Left renal pelvis (tissue), 4 donors: ENCODE results near the gene LRP3. TPM values are rescaled to one million over a fixed set of nuclear protein-coding genes. Genes with fewer than 3 reads are reported as not detected.
"Not testable (repeated sequence)": the region's sequence is repeated elsewhere in the genome, so short reads cannot be mapped to it uniquely, and the experiment has no call there.

Source experiments
- DNase-seq, 4 donors: peaks; one replicate each; pipeline ENCODE4 v3.0.0-alpha.2; 2013; ENCODE audit warnings: low read depth in 4 of 4, low spot score in 3 of 4
- polyA plus RNA-seq, 4 donors: library from polyadenylated mRNA; unstranded; fragments of 120-200 nt; gene quantifications; one replicate each; pipeline ENCODE4 v1.2.1, GENCODE V29; 2013; ENCODE audit not compliant: insufficient read length in 4 of 4

The LRP3 gene
- polyA plus RNA-seq, 4 donors = 15.1 to 29.3 (median 26.3) TPM

- no peak for DNase-seq
These were observed 21.5 kb downstream of the LRP3 start for GRCh38 chr19:33215438-33216197.

- DNase-seq = no peak
These were observed 22.2 kb downstream of the LRP3 start for GRCh38 chr19:33216198-33216830.

- DNase-seq = no peak
These were observed 23.8 kb downstream of the LRP3 start for GRCh38 chr19:33217881-33218280.

- no peak for DNase-seq
These were observed 25.2 kb downstream of the LRP3 start for GRCh38 chr19:33219261-33219815.

DNA sequence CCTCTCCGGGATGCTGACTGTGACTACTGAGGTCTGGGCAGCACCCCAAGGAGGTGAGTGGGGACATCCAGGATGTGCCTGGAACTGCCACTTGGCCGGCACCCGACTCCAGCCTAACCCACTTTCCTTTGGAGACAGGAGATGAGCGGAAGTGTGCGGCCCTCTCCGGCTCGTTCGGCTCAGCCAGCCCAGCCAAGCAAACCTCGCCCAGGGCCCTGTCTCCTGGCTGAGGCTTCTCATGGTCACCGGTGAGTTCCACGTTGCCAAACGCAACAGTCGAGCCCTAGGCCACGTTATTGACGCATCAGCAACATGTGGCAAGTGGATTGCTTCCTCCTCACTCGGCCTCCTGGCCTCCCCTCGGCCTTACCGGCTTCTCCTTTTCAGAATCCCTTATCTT lies 26.0 kb downstream of the LRP3 start:
- no peak for DNase-seq

DNA sequence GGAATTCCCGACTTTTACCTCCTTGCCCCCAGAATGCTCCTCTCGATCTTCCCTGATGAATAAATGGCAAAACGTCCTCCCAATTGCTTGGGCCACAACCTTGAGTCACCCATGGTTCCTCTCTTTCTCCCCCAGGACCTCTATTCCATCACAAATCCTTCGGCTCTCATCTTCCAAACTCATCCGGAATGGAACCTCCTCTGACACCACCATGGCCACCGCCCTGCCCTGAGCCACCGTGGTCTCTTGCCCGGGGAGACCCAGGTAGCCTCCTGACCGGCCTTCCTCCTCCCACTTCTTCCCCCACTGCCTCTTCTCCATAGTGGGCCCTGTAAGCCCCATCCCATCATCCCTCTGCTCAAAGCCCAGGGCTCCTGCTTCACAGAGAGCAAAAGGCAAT lies 26.6 kb downstream of the LRP3 start:
- DNase-seq = no peak

DNA sequence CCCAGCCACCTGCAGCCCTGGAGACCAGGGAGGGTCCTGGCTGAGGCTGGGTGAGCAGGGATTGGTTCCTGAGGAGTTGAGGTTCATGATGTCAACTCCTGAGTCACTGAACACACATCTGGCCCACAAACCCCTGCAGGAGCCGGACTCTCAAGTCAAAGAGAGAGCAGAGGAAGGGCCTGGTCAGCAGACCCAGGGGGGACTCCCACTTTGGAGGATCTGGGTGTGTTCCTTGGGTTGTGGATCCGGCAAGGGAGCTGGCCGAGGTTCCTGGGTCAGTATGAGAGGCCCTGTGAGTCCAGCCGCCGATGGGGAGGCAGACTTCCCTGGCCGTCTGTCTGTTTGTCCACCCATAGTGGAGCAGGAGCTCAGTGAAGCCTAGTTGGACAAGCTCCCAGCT lies 27.5 kb downstream of the LRP3 start:
- DNase-seq = no peak

- DNase-seq = not testable (repeated sequence)
These were observed 28.1 kb downstream of the LRP3 start for GRCh38 chr19:33222255-33222654.

GRCh38 chr19:33224694-33225457 lies 30.7 kb downstream of the LRP3 start:
- no peak for DNase-seq

DNA sequence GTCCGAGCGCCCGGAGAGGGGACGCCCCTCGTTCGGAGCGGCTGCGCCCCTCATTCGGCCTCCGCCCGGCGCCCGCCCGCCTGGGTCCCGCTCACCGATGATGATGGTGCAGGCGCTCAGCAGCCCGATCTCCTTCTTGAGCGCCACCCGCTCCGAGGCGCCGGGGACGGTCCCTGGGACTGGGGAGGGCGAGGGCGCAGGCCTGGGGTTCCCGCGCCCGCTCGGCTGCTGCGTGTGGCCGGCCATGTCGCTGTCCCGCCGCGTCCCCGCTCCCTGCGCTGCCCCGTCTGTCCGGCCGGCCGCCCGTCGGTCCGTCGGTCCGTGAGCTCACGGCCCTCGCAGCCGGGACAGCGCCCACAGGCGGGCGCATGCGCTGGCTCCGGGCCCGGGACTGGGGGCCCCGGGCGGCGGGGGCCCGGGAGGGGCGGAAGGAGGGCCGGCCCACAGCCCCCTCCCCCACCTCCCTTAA lies 31.4 kb downstream of the LRP3 start, which contains the start of gene SLC7A10:
Gene SLC7A10 (minus strand): TSS at position 393 of the 469 bp plus-strand sequence. CDS start 147 bp downstream, at position 246.
- DNase-seq = no peak

GRCh38 chr19:33226550-33227241 lies 32.6 kb downstream of the LRP3 start:
- DNase-seq = no peak

DNA sequence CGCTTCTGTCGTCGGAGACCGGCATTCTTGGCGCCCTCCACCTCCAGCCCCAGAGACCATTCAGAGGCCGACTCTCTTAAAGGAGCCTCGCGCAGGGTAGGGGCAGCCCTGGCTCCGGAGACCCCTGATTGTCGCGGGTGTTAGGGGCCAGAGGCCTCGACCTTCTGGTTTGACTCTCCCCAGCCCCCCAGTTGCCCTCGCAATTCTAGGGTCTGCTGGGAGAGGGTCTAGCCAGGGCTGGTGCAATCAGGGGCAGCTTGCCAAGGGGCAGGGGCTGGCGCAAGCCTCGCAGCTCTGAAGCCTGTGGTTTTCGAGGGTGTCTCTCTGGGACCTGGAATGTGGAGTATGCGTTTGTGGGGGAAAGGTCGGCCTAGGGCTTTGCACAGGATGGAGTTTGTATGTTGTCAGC lies 33.1 kb downstream of the LRP3 start:
- no peak for DNase-seq

GRCh38 chr19:33227870-33228599 lies 33.9 kb downstream of the LRP3 start:
- no peak for DNase-seq

- DNase-seq = no peak
These were observed 35.8 kb downstream of the LRP3 start for GRCh38 chr19:33229962-33230361.

DNA sequence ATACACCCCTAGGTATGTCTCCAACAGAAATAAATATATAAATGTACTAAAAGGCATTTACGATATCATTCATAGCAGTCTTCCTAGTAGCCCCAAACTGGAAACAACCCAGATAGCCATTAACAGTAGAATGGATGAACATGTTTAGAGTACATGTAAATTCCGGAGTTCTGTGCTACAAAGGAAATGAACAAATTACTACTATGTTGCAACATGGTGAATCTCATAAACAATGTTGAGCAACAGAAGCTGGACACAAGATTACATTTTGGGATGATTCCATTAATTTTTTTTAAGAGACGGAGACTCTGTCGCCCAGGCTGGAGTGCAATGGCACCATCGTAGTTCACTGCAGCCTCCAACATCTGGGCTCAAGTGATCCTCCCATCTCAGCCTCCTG lies 37.4 kb downstream of the LRP3 start:
- no peak for DNase-seq

GRCh38 chr19:33232656-33233055 lies 38.5 kb downstream of the LRP3 start:
- DNase-seq = no peak

DNA sequence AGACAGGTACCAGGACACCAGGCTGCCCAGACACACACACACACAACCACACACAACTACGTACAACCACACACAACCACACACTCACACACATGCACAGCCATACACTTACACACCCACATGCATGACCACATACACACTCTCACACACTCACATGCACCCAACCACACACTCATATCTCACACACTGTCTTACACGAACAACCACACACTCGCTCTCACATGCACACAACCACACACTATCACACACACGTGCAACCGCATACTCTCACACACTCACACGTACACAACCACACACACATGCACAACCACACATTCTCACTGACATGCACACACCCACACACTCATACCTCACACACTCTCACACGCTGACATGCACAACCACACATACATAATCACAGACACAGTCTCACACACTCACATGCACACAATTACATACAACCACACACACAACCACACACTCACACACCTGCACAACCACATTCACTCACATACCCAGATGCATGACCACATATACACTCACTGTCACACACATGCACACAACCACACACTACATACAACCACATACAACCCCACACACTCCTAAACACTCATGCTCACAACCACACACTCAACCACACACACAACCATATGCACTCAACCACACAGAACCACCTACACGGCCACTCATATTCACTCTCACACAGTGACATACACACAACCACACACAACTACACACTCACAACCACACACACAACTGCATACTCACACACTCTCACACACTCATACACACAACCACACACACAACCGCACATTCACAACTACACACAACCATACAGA lies 39.1 kb downstream of the LRP3 start:
- DNase-seq = no peak

- DNase-seq = no peak
These were observed 40.0 kb downstream of the LRP3 start for GRCh38 chr19:33234092-33234491.

DNA sequence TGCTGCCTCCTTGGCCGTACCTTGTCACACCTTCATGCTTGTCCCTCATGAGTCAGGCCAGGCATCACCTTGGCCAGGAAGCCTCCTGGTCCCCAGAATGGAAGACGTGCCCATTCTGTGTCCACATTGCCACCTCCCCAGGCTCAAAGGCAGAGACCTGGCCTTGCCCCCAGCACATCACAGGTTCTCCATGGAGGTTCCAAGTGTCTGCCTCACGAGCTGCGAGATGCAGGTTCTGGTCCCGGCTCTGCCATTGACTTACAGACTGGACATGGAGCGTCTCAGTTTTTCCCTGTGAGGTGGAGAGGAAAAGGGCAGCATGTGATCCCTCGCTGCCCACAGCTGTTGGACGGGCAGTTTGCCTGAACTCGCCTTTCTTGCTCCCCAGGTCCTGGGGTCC lies 40.6 kb downstream of the LRP3 start:
- no peak for DNase-seq
